HG02870 (cell line): Measurements from ENCODE around the gene KRTAP1-3.
"Not testable (repeated sequence)": the region's sequence is repeated elsewhere in the genome, so short reads cannot be mapped to it uniquely, and the experiment has no call there.

Experiments
- ATAC-seq: cut with Tn5 transposase; IDR thresholded peaks from one replicate; pipeline ENCODE4 v1.9.1; 2021; ENCODE audit warnings: mild to moderate bottlenecking, moderate library complexity; ENCODE audit not compliant: unreplicated experiment

The KRTAP1-3 gene, protein sequence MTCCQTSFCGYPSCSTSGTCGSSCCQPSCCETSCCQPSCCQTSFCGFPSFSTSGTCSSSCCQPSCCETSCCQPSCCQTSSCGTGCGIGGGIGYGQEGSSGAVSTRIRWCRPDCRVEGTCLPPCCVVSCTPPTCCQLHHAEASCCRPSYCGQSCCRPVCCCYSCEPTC

DNA sequence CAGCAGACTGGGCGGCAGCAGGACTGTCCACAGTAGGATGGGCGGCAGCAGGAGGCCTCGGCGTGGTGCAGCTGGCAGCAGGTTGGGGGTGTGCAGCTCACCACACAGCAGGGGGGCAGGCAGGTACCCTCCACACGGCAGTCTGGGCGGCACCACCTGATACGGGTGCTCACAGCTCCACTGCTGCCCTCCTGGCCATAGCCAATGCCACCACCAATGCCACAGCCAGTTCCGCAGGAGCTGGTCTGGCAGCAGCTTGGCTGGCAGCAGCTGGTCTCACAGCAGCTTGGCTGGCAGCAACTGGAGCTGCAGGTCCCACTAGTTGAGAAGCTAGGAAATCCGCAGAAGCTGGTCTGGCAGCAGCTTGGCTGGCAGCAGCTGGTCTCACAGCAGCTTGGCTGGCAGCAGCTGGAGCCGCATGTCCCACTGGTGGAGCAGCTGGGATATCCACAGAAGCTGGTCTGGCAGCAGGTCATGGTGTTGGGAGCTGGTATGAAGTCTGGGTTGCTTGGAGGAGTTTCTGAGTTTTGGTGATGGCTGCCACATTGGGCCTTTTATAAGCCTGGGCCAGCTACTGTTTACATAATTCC, at the start of gene KRTAP1-3:
Gene KRTAP1-3, minus strand, starts transcription at position 529 of the 590 bp plus-strand sequence. Its CDS starts 53 bp downstream, at position 476.
- not testable (repeated sequence) for ATAC-seq

DNA sequence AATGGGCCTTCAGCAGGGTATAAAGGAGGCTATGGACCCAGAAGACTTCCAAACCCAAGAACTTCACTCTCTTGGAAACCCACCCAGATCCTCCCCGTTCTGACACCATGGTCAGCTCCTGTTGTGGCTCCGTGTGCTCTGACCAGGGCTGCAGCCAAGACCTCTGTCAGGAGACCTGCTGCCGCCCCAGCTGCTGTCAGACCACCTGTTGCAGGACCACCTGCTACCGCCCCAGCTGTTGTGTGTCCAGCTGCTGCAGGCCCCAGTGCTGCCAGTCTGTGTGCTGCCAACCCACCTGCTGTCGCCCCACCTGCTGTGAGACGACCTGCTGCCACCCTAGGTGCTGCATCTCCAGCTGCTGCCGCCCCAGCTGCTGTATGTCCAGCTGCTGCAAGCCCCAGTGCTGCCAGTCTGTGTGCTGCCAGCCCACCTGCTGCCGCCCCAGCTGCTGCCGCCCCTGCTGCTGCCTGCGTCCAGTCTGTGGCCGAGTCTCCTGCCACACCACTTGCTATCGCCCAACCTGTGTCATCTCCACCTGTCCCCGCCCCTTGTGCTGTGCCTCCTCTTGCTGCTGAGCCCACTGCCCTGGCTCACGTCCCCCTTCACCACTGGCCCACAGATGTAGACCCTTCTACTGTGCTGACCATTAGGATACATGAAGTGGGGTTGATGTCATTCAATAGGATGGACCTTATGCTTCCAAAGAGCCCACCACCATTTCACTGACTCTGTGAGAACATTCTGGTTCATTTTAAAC, 49.6 kb upstream of the KRTAP1-3 start, which contains the start of gene KRTAP4-7:
Gene KRTAP4-7, plus strand, starts transcription at position 51 of the 757 bp plus-strand sequence. Its CDS starts 57 bp downstream, at position 108.
- ATAC-seq = not testable (repeated sequence)

DNA sequence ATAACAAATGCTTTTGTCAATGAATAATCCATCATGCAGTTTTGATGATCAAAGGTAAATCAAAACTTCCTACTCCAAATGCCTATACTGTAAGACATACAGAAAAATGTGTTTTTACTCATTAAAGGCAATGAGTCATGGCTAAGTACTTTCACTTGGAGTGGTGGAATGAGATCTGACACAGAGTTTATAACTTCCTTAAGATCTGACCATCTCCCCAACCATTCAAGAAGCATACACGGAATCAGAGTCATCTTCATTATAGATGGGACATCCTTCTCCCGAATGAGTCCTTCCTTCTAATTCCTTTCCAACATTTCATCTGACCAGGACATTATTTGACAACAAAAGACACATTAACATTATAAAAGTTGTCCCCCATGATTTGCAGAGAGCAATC, 48.8 kb upstream of the KRTAP1-3 start:
- ATAC-seq = not testable (repeated sequence)

GRCh38 chr17:41082626-41083025, 48.0 kb upstream of the KRTAP1-3 start:
- ATAC-seq = no peak

- no peak for ATAC-seq
Observed at GRCh38 chr17:41076788-41077187, 42.1 kb upstream of the KRTAP1-3 start.

DNA sequence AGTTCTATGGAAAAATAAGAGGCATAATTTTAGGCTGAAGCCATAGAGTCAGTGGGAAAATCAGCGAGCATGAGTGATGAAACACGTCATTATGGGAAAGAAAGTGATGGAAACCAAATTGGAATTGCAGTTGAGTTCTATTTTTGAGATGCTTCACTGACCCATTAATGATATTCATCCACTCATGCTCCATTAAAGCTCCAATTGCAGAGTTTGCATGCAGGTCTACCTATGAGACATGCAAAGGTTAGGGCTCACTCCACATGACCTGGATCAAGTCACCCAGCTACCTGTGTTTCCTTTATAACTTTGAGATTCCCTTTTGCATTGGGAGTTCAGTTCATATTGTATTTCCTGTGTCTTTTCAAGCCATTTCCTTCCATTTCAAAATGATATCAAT, 39.0 kb upstream of the KRTAP1-3 start:
- ATAC-seq = no peak

GRCh38 chr17:41071606-41072360, 37.1 kb upstream of the KRTAP1-3 start:
- ATAC-seq = no peak

DNA sequence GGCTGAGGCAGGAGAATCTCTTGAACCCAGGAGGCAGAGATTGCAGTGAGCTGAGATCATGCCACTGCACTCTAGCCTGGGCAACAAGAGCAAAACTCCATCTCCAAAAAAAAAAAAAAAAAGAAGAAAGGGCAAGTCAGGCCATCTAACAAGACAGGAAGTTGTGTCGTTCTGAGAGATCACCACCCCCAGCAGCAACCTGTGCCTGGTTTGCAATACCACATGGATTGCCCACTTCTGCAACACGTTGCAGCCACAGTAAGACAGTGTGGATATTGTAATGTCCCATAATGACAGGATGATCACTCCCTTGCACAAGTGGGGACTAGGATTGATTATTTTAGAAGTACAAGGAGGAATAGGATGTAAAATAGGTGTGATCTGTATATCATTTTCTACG, 34.4 kb upstream of the KRTAP1-3 start:
- ATAC-seq = no peak

DNA sequence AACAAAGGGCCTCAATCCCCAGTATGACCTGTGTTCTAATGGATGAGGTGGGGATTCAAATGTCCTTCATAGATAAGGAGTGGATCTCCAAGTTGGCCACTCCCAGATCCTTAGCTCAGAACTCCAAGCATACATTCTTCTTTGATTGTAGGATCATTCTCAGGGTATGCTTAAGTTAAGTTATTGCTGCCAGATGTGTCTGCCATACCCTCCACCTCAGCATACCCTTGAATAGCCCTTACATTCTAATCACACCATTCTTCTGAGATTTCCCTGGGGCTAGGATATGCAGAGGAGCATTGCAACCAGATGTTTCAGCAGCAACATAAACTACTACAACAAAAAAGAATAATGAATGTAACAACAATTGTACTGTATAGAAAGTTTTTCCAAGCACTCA, 32.6 kb upstream of the KRTAP1-3 start:
- ATAC-seq = no peak

GRCh38 chr17:41065829-41066624, 31.4 kb upstream of the KRTAP1-3 start, which contains the start of gene KRTAP2-4:
TSS of gene KRTAP2-4 (minus strand) at chr17:41065879. CDS start at chr17:41065845, 34 bp downstream.
- ATAC-seq = no peak

GRCh38 chr17:41065016-41065689, 30.5 kb upstream of the KRTAP1-3 start:
- not testable (repeated sequence) for ATAC-seq

DNA sequence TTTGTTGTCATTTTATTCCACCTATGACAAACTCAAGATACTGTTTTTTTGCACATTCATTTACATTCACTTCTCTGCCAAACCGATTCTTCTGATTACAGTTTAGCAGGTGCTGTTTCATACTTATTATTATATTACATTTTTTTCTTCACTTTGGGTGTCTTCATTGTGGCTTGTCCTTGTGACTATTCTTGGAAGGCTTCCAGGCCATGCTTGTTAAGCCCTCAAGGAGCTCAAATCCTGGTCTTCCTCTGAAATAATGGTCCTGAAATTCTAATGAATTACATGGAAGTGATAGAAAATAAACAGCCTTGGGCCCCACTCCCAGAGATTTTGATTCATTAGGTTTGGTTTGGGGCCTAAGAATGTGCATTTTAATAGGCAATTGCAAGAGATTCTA, 29.6 kb upstream of the KRTAP1-3 start:
- ATAC-seq = no peak

- no peak for ATAC-seq
Observed at GRCh38 chr17:41063449-41063848, 28.8 kb upstream of the KRTAP1-3 start.

GRCh38 chr17:41061964-41062363, 27.3 kb upstream of the KRTAP1-3 start:
- ATAC-seq = no peak

DNA sequence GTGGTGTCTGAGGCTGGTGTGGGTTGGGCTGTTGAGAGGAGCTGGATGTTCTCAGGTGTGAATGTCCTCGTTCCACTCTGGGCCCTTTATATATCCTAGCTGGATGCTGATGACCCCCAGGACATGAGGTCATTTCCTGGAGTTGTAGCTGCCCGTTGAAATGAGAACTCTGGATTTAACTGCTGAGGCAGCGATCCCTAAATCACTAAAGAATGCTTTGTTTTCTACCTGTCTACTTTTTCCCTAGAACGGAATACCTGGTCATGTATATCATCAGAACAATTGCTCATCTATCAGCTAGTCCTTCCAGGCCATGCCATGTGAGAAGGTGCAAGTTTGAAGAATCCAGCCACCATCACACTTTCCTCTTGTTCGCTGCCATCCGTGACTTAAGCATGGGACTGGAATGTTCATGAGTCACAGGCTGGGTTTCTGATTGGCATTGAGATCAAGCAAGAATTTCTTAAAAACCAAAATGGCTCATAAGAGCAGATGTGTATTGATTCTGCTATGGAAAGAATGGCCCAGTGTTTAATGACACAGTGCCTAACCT, 25.5 kb upstream of the KRTAP1-3 start, which contains the start of gene KRTAP2-3:
Gene KRTAP2-3, minus strand, starts transcription at position 63 of the 553 bp plus-strand sequence. CDS start 64 bp downstream, outside the sequence.
- ATAC-seq = no peak

DNA sequence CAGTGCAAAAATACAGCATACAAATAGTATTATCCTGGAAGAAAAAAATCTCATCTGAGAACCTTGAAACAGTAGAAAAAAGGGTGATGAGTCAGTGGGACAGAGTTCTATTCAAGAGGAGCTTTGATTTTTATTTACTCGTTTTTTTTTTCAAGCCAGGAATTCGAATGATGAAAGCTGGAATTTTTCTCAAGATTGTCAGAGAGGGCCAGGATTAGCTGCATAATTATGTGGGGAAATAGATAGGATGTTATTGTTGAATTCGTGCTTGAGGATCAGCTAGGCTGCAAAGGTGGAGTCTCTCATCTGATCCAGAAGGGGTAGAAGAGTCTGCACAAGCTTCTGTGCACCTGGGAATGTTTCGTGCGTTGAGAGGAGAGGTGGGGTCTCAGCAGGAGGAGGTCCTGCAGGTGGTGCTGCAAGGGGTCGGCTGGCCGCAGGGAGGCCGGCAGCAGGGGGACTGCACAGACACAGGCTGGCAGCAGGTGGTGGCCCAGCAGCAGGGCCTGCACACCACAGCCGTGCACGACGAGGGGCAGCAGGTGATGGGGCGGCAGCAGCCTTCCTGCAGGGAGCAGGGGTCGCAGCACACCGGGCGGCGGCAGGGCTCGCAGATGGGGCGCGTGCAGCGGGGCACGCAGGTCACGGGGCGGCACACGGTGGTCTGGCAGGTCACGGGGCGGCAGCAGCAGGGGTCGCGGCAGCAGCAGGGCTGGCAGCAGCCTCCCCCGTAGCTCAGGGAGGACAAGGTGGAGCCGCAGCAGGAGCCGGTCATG, 24.8 kb upstream of the KRTAP1-3 start:
- not testable (repeated sequence) for ATAC-seq

- no peak for ATAC-seq
Observed at GRCh38 chr17:41058741-41059140, 24.1 kb upstream of the KRTAP1-3 start.

DNA sequence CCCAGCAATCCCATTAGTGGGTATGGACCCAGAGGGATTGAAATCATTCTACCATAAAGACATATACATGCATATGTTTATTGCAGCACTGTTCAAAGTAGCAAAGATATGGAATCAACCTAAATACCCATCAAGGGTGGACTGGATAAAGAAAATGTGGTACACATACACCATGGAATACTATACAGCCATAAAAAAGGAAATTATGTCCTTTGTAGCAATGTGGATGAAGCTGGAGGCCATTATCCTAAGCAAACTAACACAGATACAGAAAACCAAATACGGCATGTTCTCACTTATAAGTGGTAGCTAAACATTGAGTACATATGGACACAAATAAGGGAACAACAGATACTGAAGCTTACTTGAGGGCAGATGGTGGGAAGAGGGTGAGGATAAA, 22.9 kb upstream of the KRTAP1-3 start:
- no peak for ATAC-seq
